Endothelial cell of umbilical vein (primary cell): ENCODE data around the gene PPP2R3C. TPM values are rescaled to one million over a fixed set of nuclear protein-coding genes. Genes with fewer than 3 reads are reported as not detected.

Experiments used
- BruUV-seq: library from RNA; stranded (reverse); fragments of 400-500 nt; replicated peaks from 2 replicates; lab custom pipeline; 2021; lab: Mats Ljungman, UMichigan
- CTCF ChIA-PET: fragments of 300-600, 350-600 bp; sonication (Branson Sonifier 250); formaldehyde crosslinking; loops from one replicate; lab custom pipeline; 2021; ENCODE audit warnings: antibody characterized with exemption, inconsistent platforms; lab: Charles Lee
- POLR2A ChIA-PET: fragments of 300-600, 350-600 bp; sonication (Branson Sonifier 250); formaldehyde crosslinking; loops from one replicate; lab custom pipeline; 2021; ENCODE audit warnings: antibody characterized with exemption, inconsistent platforms; lab: Charles Lee
- DNase-seq: peaks from one replicate; pipeline ENCODE4 v3.0.0-alpha.2; 2011; ENCODE audit warnings: low read depth, low spot score
- FAIRE-seq: peaks from 2 replicates; lab custom pipeline; 2011; peaks lifted over from hg19 to GRCh38; lab: Jason Lieb, UNC
- H2AFZ ChIP-seq: 2 replicates; pipeline ENCODE4 v1.6.0; 2012; ENCODE audit warnings: low read depth, low read length, control low read depth, inconsistent platforms
- H3K27ac ChIP-seq: 2 replicates; pipeline ENCODE4 v1.5.1; 2011; ENCODE audit warnings: low read depth, mild to moderate bottlenecking, control low read depth, low read length, moderate library complexity; ENCODE audit not compliant: insufficient read depth
- H3K27me3 ChIP-seq, 2 experiments: 2 replicates each; pipeline versions ENCODE4 v1.6.0 to v1.6.1; 2011; ENCODE audit warnings: low read length in 2 of 2, mixed read lengths in 1 of 2; ENCODE audit not compliant: control insufficient read depth in 2 of 2, insufficient read depth in 2 of 2
- H3K36me3 ChIP-seq, 2 experiments: 2 replicates in 1 of 2; 3 replicates in 1 of 2; pipeline ENCODE4 v1.5.1; 2011; ENCODE audit warnings: low read length in 2 of 2, mild to moderate bottlenecking in 1 of 2, moderate library complexity in 1 of 2; ENCODE audit not compliant: control insufficient read depth in 2 of 2, insufficient read depth in 2 of 2; ENCODE audit errors: extremely low read depth in 1 of 2
- H3K4me1 ChIP-seq: 3 replicates; pipeline ENCODE4 v1.5.1; 2011; ENCODE audit warnings: mild to moderate bottlenecking, low read length; ENCODE audit not compliant: control insufficient read depth, insufficient read depth; ENCODE audit errors: extremely low read depth
- H3K4me2 ChIP-seq: 2 replicates; pipeline ENCODE4 v1.6.1; 2011; ENCODE audit warnings: low read length, control low read depth, mixed read lengths; ENCODE audit not compliant: insufficient read depth
- H3K4me3 ChIP-seq, 3 experiments: fragments of 200-600 bp in 1 of 3; sonication (generic), shearing (Covaris generic) in 1 of 3; replicated peaks in 1 of 3; 2 replicates each; pipeline ENCODE4 v1.5.1; 2011 to 2016; ENCODE audit warnings: control low read depth in 3 of 3, low read length in 3 of 3, mild to moderate bottlenecking in 2 of 3, inconsistent platforms in 1 of 3, low read depth in 1 of 3, moderate library complexity in 1 of 3; ENCODE audit not compliant: insufficient read depth in 1 of 3
- H3K79me2 ChIP-seq: 2 replicates; pipeline ENCODE4 v1.6.0; 2012; ENCODE audit warnings: low read length, inconsistent platforms; ENCODE audit not compliant: control insufficient read depth, insufficient read depth
- H3K9ac ChIP-seq: replicated peaks from 2 replicates; pipeline ENCODE3; 2011; ENCODE audit warnings: low read length, control low read depth; ENCODE audit not compliant: insufficient read depth; ENCODE audit errors: extremely low read depth
- H3K9me1 ChIP-seq: replicated peaks from 3 replicates; pipeline ENCODE4 v1.6.0; 2011; ENCODE audit warnings: mild to moderate bottlenecking, low read length; ENCODE audit not compliant: control insufficient read depth, insufficient read depth; ENCODE audit errors: extremely low read depth
- H3K9me3 ChIP-seq: replicated peaks from 2 replicates; pipeline ENCODE4 v1.5.1; 2012; ENCODE audit warnings: low read length, inconsistent platforms; ENCODE audit not compliant: control insufficient read depth, insufficient read depth
- H4K20me1 ChIP-seq: replicated peaks from 2 replicates; pipeline ENCODE3; 2011; ENCODE audit warnings: mild to moderate bottlenecking, low read length; ENCODE audit not compliant: control insufficient read depth, insufficient read depth; ENCODE audit errors: extremely low read depth
- CTCF ChIP-seq, 2 donors: IDR thresholded peaks; 1 replicate in 1 of 2; 2 replicates in 1 of 2; pipeline ENCODE4 v1.5.1; 2011; ENCODE audit warnings: low read length in 2 of 2, mild to moderate bottlenecking in 2 of 2, moderate library complexity in 2 of 2, control low read depth in 1 of 2, inconsistent platforms in 1 of 2, low read depth in 1 of 2; ENCODE audit not compliant: insufficient read depth in 1 of 2; ENCODE audit errors: extremely low read depth in 1 of 2
- EZH2 ChIP-seq: IDR thresholded peaks from 2 replicates; pipeline ENCODE4 v1.6.1; 2012; ENCODE audit warnings: borderline replicate concordance, low read depth, mild to moderate bottlenecking, moderate library complexity, low read length, inconsistent platforms; ENCODE audit not compliant: severe bottlenecking
- FOS ChIP-seq: IDR thresholded peaks from 2 replicates; pipeline ENCODE4 v1.6.1; 2011; ENCODE audit warnings: mild to moderate bottlenecking, low read length, moderate library complexity, borderline replicate concordance; ENCODE audit not compliant: insufficient read depth
- GATA2 ChIP-seq: IDR thresholded peaks from 2 replicates; pipeline ENCODE4 v1.7.0; 2011; ENCODE audit warnings: low read depth, mild to moderate bottlenecking, moderate library complexity, mixed read lengths, low read length; ENCODE audit not compliant: insufficient read length, insufficient read depth
- JUN ChIP-seq: IDR thresholded peaks from 2 replicates; pipeline ENCODE4 v1.6.1; 2011; ENCODE audit warnings: borderline replicate concordance, low read depth; ENCODE audit not compliant: insufficient read length, insufficient read depth
- MAX ChIP-seq: IDR thresholded peaks from 2 replicates; pipeline ENCODE4 v1.6.1; 2011; ENCODE audit not compliant: insufficient read depth, insufficient read length
- MYC ChIP-seq: IDR thresholded peaks from one replicate; pipeline ENCODE4 v1.6.1; 2011; ENCODE audit warnings: mild to moderate bottlenecking, low read depth, low read length
- POLR2A ChIP-seq: IDR thresholded peaks from 2 replicates; pipeline ENCODE4 v1.6.1; 2012; ENCODE audit warnings: low read depth, mild to moderate bottlenecking, control low read depth, low read length
- POLR2AphosphoS5 ChIP-seq: IDR thresholded peaks from 2 replicates; pipeline ENCODE4 v1.6.1; 2012; ENCODE audit warnings: low read depth, mild to moderate bottlenecking, control low read depth, low read length, moderate library complexity; ENCODE audit not compliant: insufficient read depth
- dilution Hi-C: fragments of 300-500 bp; cut with MboI; formaldehyde crosslinking; loops from one replicate; pipeline ENCODE4 v1.15.0; 2019; ENCODE audit warnings: low sequenced_read_pairs; ENCODE audit not compliant: extremely low pct_ligation_motif_present
- intact Hi-C: fragments of 100-400 bp; cut with micrococcal nuclease; formaldehyde crosslinking; loops from one replicate; pipeline ENCODE4 v1.10.0; 2022
- polyA plus RNA-seq, 4 experiments: library from polyadenylated mRNA; depleted of rRNA in 3 of 4; stranded (reverse) in 3 of 4; unstranded in 1 of 4; fragments of >200 nt; gene quantifications; 2 replicates each; pipeline versions ENCODE4 v1.2.1 to v1.2.3, GENCODE V29; 2011 to 2012; ENCODE audit warnings: missing spikeins in 1 of 4
- total RNA-seq: library from RNA; stranded (reverse); gene quantifications from 2 replicates; pipeline ENCODE4 v1.2.3, GENCODE V29; 2021

The PPP2R3C gene
- total and polyA plus RNA-seq, 2 donors (not counting 3 experiments of a cell fraction or from before 2014, with no cell fraction given), result 10.2 to 40.6 TPM

- Histone ChIP-seq H3K9ac (no peak overlapping the region), H4K20me1 (no peaks in the 10 kb centered on the region), H3K9me3 (no peaks in the 10 kb centered on the region), H3K4me2 (no peak overlapping the region), H3K36me3 (no peaks in the 10 kb centered on the region), H3K4me1 (peaks cover 2% of the 10 kb centered on the region), H3K4me3 (no peak overlapping the region), H3K27ac (no peak overlapping the region), H3K79me2 (no peaks in the 10 kb centered on the region), H2AFZ (no peak overlapping the region), H3K9me1 (no peaks in the 10 kb centered on the region), H3K27me3 (no peaks in the 10 kb centered on the region)
- intact Hi-C loops, result no loop called here
- DNase-seq (peak; percentile 26), FAIRE-seq (no peak)
- dilution Hi-C loops, result no loop called here
- no TSS peak for BruUV-seq
- ChIA-PET POLR2A (no interaction called here), CTCF (no interaction called here)
- no peak for TF ChIP-seq JUN
- no peak for TF ChIP-seq POLR2AphosphoS5
- TF ChIP-seq POLR2A, result no peak
- no peak for TF ChIP-seq MYC
- no peak for TF ChIP-seq GATA2
- no peak for TF ChIP-seq CTCF (IDR thresholded peaks at IDR 0.05; ENCODE audit: extremely low read depth in 1 of 2, insufficient read depth in 1 of 2, low read depth in 1 of 2, low read length in 2 of 2)
- TF ChIP-seq MAX, result no peak
- TF ChIP-seq FOS, result no peak
- no peak for TF ChIP-seq EZH2
Observed at GRCh38 chr14:35073486-35073885, 48.3 kb downstream of the PPP2R3C start.
